ENCODE results near the gene METTL1. TPM values are rescaled to one million over a fixed set of nuclear protein-coding genes. Genes with fewer than 3 reads are reported as not detected.

METTL1 gene
- total and polyA plus RNA-seq, 8 donors, result 4.4 to 37.9 (median 15.4) TPM

DNA sequence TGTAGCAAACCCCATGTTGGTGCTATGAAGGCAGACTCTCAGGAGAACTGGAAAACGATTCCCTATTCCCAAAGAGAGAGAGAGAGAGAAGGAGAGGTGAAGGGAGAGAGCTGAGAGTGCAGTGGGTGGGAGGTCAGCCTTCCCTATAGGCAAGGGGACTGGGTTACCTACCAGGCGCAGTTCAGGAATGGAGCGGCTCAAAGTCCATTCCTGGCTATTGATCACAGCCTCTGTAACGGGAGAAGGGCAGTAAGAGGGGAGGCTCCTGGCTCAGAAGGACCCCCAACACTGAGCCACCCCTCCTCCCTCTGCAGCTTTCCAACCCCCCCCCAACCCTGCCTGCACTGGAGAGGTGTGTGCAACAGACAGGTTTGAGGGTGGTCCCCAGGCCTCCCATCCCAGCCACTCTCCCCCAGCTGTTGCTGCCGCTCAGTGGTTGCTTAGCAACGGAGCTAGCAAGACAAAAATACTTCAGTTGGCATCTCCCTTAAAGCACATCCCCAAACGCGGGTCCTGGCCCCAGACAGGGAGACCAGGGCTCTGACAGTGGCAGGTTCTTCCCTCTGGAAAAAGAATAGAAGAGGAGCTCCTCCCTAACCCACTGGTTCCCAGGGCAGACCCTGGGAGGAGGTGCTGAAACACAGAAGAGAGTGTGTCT, 36.6 kb downstream of the METTL1 start:
- Histone ChIP-seq H3K9me3 (no peaks in the 10 kb centered on the region), H3K4me1 (peaks cover 32 to 46% (median 41%) of the 10 kb centered on the region in 4 donors), H3K27ac (no peak overlapping the region), H3K4me3 (no peak overlapping the region), H3K36me3 (peaks cover 0 to 39% (median 2%) of the 10 kb centered on the region in 4 donors), H3K27me3 (peaks cover 16 to 96% (median 59%) of the 10 kb centered on the region in 3 donors)
- TF ChIP-seq POLR2A (IDR thresholded peaks at IDR 0.05) (no peak), EP300 (IDR thresholded peaks at IDR 0.05) (no peak), POLR2AphosphoS5 (IDR thresholded peaks at IDR 0.05) (no peak)
- TF ChIP-seq, protein P1, sequence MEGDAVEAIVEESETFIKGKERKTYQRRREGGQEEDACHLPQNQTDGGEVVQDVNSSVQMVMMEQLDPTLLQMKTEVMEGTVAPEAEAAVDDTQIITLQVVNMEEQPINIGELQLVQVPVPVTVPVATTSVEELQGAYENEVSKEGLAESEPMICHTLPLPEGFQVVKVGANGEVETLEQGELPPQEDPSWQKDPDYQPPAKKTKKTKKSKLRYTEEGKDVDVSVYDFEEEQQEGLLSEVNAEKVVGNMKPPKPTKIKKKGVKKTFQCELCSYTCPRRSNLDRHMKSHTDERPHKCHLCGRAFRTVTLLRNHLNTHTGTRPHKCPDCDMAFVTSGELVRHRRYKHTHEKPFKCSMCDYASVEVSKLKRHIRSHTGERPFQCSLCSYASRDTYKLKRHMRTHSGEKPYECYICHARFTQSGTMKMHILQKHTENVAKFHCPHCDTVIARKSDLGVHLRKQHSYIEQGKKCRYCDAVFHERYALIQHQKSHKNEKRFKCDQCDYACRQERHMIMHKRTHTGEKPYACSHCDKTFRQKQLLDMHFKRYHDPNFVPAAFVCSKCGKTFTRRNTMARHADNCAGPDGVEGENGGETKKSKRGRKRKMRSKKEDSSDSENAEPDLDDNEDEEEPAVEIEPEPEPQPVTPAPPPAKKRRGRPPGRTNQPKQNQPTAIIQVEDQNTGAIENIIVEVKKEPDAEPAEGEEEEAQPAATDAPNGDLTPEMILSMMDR (IDR thresholded peaks at IDR 0.05), result no peak
- peak in 1 of 2 donors; percentile 61 for DNase-seq
- intact Hi-C loops (cut with DNase I; ENCODE audit: low total_unique reads), result no loop called here
- WGBS, 5 donors, result 15 to 28% (median 18%) methylated on average over 4 to 8 of the region's 8 CpGs

DNA sequence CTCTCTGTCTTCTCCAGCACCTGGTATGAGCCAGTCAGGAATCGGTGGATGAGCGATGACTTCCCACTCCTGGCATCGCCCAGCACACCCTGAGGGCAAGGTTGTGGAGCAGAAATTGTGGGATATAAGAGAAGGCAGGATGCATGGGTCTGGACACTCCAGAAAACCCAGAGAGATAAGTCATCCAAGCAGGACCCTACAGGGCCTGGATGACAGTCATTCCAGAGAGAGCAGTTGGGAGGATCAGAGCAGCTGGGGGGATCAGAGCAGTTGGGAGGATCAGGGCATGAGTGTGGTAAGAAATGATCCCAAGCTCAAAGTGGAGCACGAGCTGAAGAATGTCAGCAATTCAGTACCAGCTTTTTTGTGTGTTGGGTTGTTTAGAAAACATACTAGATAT, 37.3 kb downstream of the METTL1 start:
- intact Hi-C loops (cut with DNase I; ENCODE audit: low total_unique reads), result no loop called here
- no peaks in the 10 kb centered on the region for H3K9me3 ChIP-seq
- H3K27ac ChIP-seq, result no peak overlapping the region
- peaks cover 0 to 42% (median 2%) of the 10 kb centered on the region in 4 donors for H3K36me3 ChIP-seq
- no peak for DNase-seq
- WGBS, 5 donors, result 73 to 83% (median 80%) methylated on average over 4 of the region's 4 CpGs
- TF ChIP-seq, protein P1 (IDR thresholded peaks at IDR 0.05), result no peak
- H3K4me3 ChIP-seq, result no peak overlapping the region
- peaks cover 32 to 43% (median 38%) of the 10 kb centered on the region in 4 donors for H3K4me1 ChIP-seq
- peaks cover 16 to 93% (median 52%) of the 10 kb centered on the region in 3 donors for H3K27me3 ChIP-seq

DNA sequence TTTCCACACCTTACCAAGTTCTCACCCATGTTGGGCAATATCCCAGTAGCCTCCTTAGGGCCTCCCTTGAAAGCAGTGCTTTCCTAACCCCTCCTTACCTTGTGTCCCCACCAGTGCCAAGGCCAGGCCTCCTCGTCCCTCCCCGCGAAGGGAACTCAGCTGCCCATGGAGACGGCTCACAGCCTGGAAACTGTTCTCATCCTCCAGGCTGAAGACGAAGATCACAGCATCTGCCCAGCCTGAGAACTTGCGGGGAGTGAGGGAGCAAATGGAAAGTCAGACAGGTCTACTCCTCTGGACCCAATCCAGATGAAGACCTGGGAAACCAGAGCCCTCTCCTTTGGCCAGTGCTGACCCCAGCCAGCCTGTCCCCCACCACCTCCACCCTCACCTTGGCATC, 38.0 kb downstream of the METTL1 start:
- Histone ChIP-seq H3K4me3 (no peak overlapping the region), H3K36me3 (peaks cover 0 to 42% (median 2%) of the 10 kb centered on the region in 4 donors), H3K27me3 (peaks cover 16 to 89% (median 45%) of the 10 kb centered on the region in 3 donors), H3K9me3 (no peaks in the 10 kb centered on the region), H3K4me1 (peaks cover 28 to 37% (median 36%) of the 10 kb centered on the region in 4 donors), H3K27ac (no peak overlapping the region)
- no peak for TF ChIP-seq POLR2AphosphoS5 (IDR thresholded peaks at IDR 0.05)
- DNase-seq, result no peak
- intact Hi-C loops (cut with DNase I; ENCODE audit: low total_unique reads), result no loop called here
- 76 to 81% (median 78%) methylated on average over 6 of the region's 6 CpGs for WGBS, 5 donors

DNA sequence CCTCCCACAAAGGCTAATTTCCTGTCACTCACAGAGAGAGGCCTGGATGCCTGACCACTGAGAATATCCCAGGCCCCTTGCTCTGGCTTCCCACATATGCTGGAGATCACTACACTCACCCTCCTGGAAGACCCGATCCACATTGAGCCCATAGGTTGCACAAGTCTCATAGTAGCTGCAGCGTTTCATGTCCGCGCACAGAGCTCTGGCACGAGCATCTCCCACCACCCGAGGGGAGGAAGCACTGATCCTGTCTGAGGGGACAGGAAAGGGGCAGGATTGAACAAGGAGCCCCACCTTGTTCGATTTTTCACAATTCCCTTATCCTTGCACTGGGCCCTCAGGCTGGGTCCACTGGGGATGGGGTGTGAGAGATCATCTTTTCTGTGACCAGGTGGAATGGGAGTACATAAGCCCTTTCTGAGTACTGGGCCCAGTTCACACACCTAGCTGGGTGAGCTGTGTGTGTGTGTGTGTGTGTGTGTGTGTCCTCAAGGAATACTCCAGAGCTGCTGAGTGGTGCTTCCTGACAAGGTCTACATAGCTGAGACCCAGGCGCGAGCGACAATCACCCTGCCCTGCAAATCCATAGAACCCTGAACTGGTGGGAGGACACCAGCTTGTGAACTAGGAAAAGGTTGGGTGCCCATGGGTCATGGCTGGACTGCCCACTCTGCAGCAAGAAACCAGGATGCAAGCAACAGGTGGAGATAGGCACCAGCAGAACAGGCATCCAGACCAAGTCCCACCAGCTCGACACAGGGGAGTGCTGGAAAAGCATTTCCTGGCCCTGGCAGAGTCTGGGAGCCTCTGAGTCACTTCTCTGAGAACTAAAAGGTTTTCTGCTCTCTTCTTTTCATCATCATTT, 38.9 kb downstream of the METTL1 start:
- H3K4me1 ChIP-seq, result peaks cover 18 to 29% (median 26%) of the 10 kb centered on the region in 4 donors
- intact Hi-C loops (cut with DNase I; ENCODE audit: low total_unique reads), result no loop called here
- H3K36me3 ChIP-seq, result peaks cover 0 to 44% (median 2%) of the 10 kb centered on the region in 4 donors
- H3K9me3 ChIP-seq, result no peaks in the 10 kb centered on the region
- H3K4me3 ChIP-seq, result no peak overlapping the region
- WGBS, 5 donors, result 77 to 81% (median 78%) methylated on average over 8 to 11 of the region's 11 CpGs
- DNase-seq, result no peak
- TF ChIP-seq POLR2AphosphoS5 (IDR thresholded peaks at IDR 0.05), result no peak
- TF ChIP-seq POLR2A (IDR thresholded peaks at IDR 0.05), result no peak
- TF ChIP-seq, protein P1 (IDR thresholded peaks at IDR 0.05), result no peak
- no peak for TF ChIP-seq EP300 (IDR thresholded peaks at IDR 0.05)
- no peak overlapping the region for H3K27ac ChIP-seq
- peaks cover 15 to 88% (median 36%) of the 10 kb centered on the region in 3 donors for H3K27me3 ChIP-seq
